ENCODE data around the gene NACA2. TPM values are rescaled to one million over a fixed set of nuclear protein-coding genes. Genes with fewer than 3 reads are reported as not detected.

The NACA2 gene
- total and polyA plus RNA-seq, 2 of the 8 experiments (the other 6 are each of a cell fraction or from before 2014, with no cell fraction given): not detected

DNA sequence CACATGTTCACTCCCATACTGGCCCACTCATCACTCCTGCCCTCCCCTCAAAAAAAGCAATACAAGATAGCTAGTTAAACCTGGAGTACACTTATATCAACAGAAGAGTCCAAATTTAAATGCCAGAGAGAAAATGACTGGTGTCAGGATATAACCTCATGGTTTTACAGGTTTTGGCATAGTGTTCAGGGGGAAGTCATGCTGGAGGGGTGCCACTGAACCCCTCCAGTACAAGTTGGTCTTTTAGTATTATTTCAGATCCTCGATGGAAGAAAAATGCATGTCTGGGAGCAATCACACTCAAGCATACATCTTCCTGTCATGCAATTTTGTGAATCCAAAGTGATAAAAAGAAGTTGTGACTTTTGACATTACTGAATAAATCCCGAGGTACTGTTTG, 10.5 kb downstream of the NACA2 start:
- Histone ChIP-seq H2BK15ac (ENCODE audit: low read length) (no peak overlapping the region), H2BK12ac (ENCODE audit: low read depth, low read length) (no peak overlapping the region), H3K36me3 (ENCODE audit: control insufficient read depth in 2 of 4, insufficient read depth in 4 of 4, low read length in 3 of 4) (no peaks in the 10 kb centered on the region), H4K91ac (replicated peaks; ENCODE audit: insufficient read length, low read length) (no peak overlapping the region), H2AK5ac (ENCODE audit: low read depth, low read length) (no peak overlapping the region), H3K18ac (ENCODE audit: extremely low read depth, low read length) (no peak overlapping the region), H4K5ac (ENCODE audit: insufficient read length, low read depth, low read length) (no peak overlapping the region), H3K79me1 (ENCODE audit: low read depth, low read length) (no peaks in the 10 kb centered on the region), H2BK5ac (ENCODE audit: low read depth, low read length) (no peak overlapping the region), H3K79me2 (ENCODE audit: control insufficient read depth in 1 of 2, insufficient read depth in 2 of 2, low read length in 2 of 2) (no peaks in the 10 kb centered on the region), H3K9ac (replicated peaks in 1 of 4; ENCODE audit: extremely low read depth in 1 of 4, low read depth in 3 of 4, low read length in 3 of 4) (no peak overlapping the region), H3K4me3 (ENCODE audit: extremely low read depth in 1 of 4, insufficient read depth in 2 of 4, low read depth in 3 of 4, low read length in 4 of 4) (no peak overlapping the region), H3K14ac (ENCODE audit: insufficient read length) (no peak overlapping the region), H3K27me3 (replicated peaks in 1 of 4; ENCODE audit: control insufficient read depth in 3 of 4, extremely low read depth in 1 of 4, insufficient read depth in 3 of 4, low read length in 3 of 4) (no peaks in the 10 kb centered on the region), H2AFZ (ENCODE audit: low read length) (no peak overlapping the region), H4K20me1 (replicated peaks in 1 of 2; ENCODE audit: control insufficient read depth in 1 of 2, insufficient read depth in 2 of 2, low read length in 2 of 2) (no peaks in the 10 kb centered on the region), H3K56ac (replicated peaks; ENCODE audit: insufficient read length, low read depth, low read length) (no peak overlapping the region), H3K9me3 (ENCODE audit: insufficient read depth in 2 of 2, low read depth in 1 of 2, low read length in 1 of 2) (no peaks in the 10 kb centered on the region), H3K4ac (replicated peaks; ENCODE audit: insufficient read length, low read depth, low read length) (no peak overlapping the region), H3K4me2 (ENCODE audit: insufficient read depth in 1 of 2, low read depth in 2 of 2, low read length in 2 of 2) (no peak overlapping the region), H2BK20ac (ENCODE audit: low read length) (no peak overlapping the region), H3K23me2 (ENCODE audit: low read depth, low read length) (no peaks in the 10 kb centered on the region), H3K23ac (ENCODE audit: insufficient read length) (no peak overlapping the region), H3K4me1 (replicated peaks in 1 of 4; ENCODE audit: control insufficient read depth in 3 of 4, insufficient read depth in 4 of 4, low read length in 3 of 4) (no peaks in the 10 kb centered on the region), H4K8ac (ENCODE audit: extremely low read depth, insufficient read depth, low read length) (no peak overlapping the region), H3K27ac (ENCODE audit: low read depth, low read length) (no peak overlapping the region), H2BK120ac (replicated peaks; ENCODE audit: low read depth, low read length) (no peak overlapping the region)
- DNase-seq (ENCODE audit: low read depth in 1 of 2, low spot score in 2 of 2) (no peak), FAIRE-seq (no peak)
- ChIA-PET CTCF (ENCODE audit: partially characterized antibody) (no interaction called here), POLR2A (ENCODE audit: partially characterized antibody) (no interaction called here)
- WGBS, 2 experiments (ENCODE audit: extremely low coverage in 1 of 2, insufficient coverage in 1 of 2, insufficient read length in 1 of 2, insufficient replicate concordance in 2 of 2, low coverage in 1 of 2, low lambda C conversion rate in 2 of 2, missing lambda C conversion rate in 1 of 2): 80% methylated on average over 2 of the region's 2 CpGs; no CpG with 5 or more reads in 1 of the 2 experiments
- TF ChIP-seq SP1 (IDR thresholded peaks at IDR 0.05; ENCODE audit: low read depth, low read length) (no peak), HDAC2 (IDR thresholded peaks at IDR 0.05; ENCODE audit: borderline replicate concordance in 1 of 2, low read depth in 2 of 2, low read length in 2 of 2) (no peak), SIRT6 (IDR thresholded peaks at IDR 0.05; ENCODE audit: low read length) (no peak), EP300 (IDR thresholded peaks at IDR 0.05; ENCODE audit: borderline replicate concordance in 1 of 2, low read depth in 2 of 2, low read length in 2 of 2) (no peak), ATF2 (IDR thresholded peaks at IDR 0.05; ENCODE audit: low read length) (no peak)
